GM19328 (cell line): ENCODE results near the gene LENG8.
"Not testable (repeated sequence)": the region's sequence is repeated elsewhere in the genome, so short reads cannot be mapped to it uniquely, and the experiment has no call there.

Experiments used
- ATAC-seq: cut with Tn5 transposase; IDR thresholded peaks from one replicate; pipeline ENCODE4 v1.9.1; 2021; ENCODE audit warnings: mild to moderate bottlenecking, moderate library complexity; ENCODE audit not compliant: unreplicated experiment

Gene LENG8

DNA sequence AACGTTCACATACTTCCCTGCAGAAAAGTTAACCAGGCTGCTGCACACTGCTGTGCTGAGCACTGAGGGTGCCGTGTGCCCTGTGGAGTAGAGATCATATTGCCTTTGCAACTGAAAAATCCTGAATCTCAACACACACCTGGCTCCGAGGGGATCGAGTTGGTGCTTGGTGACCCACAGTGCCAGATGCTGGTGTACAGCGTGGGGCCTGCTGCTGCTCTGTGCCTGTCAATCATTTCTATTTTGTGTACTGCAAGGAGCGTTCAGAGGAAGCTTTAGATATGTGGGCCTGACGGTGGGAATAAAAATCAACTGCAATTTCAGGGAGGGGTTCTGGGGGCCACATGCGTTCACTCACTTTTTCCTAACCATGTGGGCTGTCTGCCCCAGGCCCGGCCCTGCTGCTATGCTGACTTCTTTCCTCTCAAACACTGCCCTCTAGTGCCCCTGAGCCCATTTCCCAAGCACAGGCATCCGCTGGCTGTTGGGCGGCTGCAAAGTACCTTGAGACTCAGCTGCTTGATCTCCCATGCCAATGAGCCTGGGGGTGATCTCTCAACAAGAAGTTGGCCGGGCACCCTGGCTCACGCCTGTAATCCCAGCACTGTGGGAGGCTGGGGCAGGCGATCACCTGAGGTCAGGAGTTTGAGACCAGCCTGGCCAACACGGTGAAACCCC is 9.7 kb upstream of the LENG8 start:
- ATAC-seq: no peak

DNA sequence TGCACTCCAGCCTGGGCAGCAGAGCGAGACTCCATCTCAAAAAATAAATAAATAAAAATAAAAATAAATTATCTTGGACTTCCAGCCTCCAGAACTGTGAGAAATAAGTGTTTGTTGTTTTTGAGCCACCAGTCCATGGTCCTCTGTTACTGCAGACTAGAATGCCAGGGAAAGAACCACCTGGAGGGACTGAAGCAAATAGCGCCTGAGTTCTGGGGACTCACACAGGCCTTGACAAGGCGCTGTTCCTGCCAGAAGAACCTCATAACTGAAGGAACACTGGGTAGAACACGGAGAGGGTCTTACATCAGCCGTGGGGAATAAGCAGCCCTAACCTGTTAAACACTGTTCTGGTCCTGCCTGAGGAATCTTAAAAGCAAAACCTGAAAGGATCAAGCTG is 8.4 kb upstream of the LENG8 start:
- no peak for ATAC-seq

DNA sequence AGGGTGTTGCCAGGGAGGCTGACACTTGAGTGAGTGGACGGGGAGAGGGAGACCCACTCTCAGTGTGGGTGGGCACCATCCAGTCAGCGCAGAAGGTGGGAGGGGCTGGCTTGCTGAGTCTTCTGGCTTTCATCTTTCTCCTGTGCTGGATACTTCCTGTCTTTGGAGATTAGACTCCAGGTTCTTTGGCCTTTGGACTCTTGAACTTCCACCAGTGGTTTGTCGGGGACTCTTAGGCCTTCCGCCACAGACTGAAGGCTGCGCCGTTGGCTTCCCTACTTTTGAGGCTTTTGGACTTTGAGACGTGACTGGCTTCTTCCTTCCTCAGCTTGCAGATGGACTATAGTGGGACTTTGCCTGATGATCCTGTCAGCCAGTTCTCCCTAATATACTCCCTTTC is 4.3 kb upstream of the LENG8 start:
- ATAC-seq: no peak

DNA sequence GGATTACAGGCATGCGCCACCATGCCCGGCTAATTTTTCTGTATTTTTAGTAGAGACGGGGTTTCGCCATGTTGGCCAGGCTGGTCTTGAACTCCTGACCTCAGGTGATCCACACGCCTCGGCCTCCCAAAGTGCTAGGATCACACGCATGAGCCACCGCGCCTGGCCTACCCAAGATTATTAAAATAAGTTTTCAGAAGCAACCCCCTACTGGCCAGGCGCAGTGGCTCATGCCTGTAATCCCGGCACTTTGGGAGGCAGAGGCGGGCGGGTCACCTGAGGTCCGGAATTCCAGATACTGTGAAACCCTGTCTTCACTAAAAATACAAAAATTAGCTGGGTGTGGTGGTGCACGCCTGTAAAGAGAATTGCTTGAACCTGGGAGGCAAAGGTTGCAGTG is 2.6 kb upstream of the LENG8 start:
- not testable (repeated sequence) for ATAC-seq

DNA sequence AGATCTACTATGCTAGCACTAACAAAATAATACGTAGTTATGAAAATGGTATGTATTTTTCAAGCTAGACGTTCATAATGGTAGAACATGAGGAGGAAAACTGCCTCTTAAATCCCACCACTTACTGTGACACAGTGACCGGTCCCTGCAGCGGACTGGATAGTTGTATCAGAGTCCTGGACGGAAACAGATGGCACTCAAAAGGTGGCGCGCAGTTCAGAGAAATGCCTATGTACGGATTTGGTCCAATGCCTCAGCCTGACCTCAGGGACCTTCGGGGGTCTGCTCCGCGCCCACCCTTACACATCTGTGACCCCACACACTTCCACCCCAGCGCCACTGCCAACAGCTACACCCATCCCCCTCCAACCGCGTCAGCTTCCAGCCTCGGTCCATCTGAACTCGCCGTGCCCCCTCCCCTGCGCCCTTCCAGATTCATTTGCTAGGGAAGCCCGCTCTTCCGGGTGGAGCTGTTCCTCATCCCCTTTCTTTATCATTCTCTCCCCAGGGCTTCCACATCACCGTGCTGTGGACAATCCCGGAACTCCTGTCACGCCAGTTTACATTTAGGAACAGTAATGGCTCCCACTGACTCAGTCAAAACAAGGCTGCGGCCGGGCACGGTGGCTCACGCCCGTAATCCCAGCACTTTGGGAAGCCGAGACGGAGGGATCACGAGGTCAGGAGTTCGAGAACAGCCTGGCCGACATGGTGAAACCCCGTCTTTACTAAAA is 792 bp upstream of the LENG8 start:
- ATAC-seq: no peak

DNA sequence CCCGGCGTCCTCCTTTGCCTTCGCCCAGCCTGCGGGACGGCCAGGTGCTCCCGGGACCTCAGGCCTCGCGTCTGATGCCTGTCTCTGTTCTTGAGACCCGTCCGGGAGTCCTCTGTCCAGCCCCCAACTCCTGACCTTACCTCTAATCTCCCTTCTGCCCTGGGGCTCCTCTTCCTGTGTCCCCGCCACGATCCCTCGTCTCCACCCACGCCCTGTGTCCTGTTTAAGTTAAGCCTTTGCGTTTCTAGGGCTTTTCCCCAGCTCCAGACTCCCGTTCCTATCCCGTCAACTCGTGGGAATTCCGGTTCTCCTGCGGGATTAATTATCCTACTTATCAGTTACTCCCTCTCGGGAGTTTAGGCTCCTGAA is 686 bp downstream of the LENG8 start:
- no peak for ATAC-seq

DNA sequence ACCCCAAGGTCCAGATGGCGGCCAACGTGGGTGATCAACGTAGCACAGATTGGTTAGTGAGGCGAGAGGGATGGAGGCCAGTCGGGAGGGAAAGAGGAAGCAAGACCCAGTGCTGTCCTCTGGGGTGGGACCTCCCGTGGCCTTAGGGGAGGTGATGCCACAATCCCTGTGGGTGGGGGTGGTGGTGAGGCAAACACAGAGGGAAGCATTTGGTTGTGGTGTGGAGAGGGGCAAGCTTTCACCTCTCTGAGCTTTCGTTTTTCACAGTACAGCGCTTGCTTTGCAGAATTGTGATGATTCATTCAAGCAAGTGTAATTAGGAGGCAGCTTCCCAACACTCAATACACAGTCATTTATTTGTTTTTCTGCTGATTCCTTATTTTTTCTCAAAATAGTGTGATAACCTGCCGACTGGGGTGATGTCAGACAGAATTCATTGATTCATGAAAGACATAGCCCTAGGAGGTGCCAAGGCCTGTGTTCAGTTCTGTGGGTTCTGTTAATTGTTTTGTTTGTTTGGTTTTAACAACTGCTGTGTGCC is 2.4 kb downstream of the LENG8 start:
- ATAC-seq: no peak

DNA sequence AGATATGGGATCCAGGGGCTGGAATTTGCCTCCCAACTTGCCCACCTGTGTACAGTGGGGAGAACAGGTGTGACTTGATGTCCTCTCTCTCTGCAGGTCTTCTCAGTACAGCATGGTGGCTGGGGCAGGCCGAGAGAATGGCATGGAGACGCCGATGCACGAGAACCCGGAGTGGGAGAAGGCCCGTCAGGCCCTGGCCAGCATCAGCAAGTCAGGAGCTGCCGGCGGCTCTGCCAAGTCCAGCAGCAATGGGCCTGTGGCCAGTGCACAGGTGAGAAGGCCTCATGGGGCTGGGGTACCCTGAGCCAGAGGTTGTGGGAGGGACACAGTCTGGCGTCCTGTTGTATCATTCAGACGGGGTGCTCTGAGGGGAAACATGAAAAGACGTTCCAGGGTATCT is 3.0 kb downstream of the LENG8 start:
- ATAC-seq: no peak

DNA sequence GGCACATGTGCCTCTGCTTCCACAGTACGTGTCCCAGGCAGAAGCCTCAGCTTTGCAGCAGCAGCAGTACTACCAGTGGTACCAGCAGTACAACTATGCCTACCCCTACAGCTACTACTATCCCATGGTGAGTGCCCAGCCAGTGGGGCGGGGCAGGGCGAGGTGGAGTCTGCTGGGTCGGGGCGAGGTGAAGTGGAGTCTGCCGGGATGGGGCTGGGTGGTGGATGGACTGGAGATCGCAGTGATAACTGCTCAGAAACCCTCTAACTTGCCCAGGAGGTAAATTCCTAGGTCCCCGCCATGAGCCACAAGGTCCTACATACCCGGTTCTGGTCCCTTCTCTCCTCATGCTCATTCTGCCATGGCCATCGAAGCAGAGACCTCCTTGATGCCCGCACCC is 3.6 kb downstream of the LENG8 start:
- no peak for ATAC-seq

DNA sequence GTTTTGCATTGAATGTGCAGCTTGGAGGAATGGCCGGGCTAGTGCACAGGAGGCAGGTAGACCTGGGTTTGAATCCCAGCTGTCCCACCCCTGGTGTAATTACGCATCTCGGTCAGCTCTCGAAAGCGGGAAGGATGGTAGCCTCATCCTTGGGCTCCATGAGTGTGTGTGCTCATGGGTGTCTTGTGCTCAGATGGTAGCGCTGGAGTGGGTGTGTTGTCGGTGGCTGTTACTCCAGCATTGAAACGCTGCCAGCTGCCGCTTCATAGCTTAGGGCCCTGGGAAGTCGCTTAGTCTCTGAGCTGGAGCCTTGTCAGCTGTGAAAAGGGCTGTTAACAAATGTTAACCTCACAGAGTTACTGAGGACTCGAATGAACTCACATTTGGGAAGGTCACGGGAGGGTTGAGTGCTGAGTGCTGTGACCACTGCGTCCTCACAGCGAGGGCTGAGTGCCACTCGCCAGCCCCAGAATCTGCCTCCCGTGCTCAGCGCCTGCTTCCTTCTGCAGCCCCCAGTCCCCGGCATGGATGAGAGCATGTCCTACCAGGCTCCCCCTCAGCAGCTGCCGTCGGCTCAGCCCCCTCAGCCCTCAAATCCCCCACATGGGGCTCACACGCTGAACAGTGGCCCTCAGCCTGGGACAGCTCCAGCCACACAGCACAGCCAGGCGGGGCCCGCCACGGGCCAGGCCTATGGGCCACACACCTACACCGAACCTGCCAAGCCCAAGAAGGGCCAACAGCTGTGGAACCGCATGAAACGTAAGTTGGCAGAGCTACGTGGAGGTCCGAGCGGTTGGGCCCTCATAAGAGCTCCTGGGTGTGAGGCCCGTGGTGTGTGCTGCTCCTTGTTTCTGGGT is 5.2 kb downstream of the LENG8 start:
- ATAC-seq: no peak

DNA sequence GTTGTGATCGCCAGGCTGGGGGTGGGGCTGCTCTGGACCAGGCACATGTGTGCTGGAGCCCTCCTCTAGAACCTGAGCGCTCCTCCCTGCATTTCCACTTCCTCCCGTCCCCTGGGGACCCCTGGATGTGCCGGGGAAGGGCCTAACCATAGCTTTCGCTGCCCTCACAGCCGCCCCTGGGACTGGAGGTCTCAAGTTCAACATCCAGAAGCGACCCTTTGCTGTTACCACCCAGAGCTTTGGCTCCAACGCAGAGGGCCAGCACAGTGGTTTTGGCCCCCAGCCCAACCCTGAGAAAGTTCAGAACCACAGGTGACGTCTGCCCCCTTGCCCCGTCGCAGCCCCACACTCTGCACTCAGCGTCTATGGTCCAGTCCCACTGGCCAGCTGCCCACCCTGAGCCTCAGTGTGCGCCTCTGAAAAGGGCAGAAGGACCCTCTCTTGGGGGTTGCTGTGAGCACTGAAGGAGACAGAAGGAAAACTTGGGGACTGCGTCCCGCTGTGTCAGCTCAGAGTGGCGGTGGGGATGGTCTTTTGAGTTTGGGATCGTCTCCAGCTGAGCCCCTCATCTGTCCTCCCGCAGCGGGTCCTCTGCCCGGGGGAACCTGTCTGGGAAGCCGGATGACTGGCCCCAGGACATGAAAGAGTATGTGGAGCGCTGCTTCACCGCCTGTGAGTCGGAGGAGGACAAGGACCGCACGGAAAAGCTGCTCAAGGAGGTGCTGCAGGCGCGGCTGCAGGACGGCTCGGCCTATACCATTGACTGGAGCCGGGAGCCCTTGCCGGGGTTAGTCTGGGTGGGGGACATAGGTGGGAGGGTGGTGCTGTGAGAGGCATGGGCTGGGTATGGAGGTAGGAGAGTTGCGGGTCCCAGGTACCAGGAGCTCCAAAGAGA is 6.0 kb downstream of the LENG8 start:
- no peak for ATAC-seq

DNA sequence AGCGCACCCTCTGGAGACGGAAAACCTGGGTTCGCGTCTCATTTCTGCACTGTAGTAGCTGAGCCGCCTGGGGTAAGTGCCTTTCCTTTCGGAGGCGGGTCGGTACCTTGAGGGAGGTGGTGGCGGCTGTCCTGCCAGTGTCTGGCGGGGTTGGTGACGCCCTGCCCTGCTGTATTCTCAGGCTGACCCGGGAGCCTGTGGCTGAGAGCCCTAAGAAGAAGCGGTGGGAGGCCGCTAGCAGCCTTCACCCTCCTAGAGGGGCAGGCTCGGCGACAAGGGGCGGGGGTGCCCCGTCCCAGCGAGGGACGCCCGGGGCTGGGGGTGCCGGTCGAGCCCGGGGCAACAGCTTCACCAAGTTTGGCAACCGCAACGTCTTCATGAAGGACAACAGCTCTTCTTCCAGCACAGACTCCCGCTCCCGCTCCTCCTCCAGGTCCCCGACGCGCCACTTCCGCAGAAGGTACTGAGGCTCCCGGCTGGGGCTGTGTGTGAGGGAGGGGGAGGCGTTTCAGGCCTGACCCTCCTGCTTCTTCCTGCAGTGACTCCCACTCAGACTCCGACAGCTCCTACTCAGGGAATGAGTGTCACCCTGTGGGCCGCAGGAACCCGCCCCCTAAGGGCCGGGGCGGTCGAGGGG is 6.9 kb downstream of the LENG8 start:
- no peak for ATAC-seq

DNA sequence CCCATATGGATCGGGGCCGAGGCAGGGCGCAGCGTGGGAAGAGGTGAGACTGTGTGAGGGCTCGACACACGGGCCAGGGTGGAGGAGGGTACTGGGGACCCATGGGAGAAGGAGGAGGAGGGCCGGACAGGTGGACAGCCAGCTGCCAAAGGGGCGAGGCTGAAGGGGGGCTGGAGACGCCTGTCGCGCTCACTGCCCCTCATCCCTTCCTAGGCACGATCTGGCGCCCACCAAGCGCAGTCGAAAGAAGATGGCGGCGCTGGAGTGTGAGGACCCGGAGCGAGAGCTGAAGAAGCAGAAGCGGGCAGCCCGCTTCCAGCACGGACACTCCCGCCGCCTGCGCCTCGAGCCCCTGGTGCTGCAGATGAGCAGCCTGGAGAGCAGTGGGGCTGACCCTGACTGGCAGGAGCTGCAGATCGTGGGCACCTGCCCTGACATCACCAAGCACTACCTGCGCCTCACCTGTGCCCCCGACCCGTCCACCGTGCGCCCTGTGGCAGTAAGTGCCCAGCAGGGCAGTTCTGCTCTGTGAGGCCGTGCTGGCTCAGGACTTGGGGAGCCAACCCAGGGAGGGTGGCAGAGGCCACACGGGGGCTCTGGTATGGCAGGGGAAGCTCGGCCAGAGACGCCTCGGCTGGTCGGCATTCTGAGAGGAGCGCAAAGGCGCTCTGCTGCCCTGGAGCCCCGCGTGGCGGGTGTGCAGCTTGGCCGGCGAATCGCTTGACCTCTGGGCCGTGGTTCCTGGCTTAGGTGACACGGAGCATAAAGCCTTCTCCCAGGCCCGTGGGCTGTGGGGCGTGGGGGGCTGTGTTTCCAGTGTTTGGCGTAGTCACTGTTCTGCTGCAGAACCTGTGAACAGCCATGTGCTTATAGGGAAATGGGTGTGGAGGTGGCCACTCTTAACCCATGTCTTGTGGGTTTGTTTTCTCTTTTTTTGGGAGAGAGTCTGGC is 7.7 kb downstream of the LENG8 start:
- no peak for ATAC-seq

DNA sequence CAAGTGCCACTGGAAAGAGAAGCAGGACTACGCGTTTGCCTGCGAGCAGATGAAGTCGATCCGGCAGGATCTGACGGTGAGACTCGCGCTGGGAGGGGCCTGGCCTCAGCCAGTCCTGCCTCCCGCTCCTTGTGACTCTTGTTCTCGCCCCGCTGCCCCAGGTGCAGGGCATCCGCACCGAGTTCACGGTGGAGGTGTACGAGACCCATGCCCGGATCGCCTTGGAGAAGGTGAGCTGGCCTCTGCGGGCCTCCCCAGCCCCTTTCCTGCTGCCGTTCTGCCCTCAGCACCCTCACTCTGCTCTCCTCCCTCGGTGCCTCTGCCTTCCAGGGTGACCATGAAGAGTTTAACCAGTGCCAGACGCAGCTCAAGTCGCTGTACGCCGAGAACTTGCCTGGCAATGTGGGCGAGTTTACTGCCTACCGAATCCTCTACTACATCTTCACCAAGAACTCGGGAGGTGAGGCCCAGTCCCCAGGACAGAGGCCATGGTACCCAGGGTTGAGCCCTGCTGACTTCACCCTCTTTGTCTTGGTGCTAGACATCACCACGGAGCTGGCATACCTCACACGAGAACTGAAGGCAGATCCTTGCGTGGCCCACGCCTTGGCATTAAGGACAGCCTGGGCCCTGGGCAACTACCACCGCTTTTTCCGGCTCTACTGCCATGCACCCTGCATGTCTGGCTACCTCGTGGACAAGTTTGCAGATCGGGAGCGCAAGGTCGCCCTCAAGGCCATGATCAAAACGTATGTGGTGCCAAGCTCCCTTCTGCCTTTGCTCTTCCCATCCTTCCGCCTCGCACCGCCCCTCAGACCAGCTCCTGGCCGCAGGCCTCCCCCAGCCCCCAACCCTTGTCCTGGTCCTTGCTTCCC is 9.0 kb downstream of the LENG8 start:
- no peak for ATAC-seq

DNA sequence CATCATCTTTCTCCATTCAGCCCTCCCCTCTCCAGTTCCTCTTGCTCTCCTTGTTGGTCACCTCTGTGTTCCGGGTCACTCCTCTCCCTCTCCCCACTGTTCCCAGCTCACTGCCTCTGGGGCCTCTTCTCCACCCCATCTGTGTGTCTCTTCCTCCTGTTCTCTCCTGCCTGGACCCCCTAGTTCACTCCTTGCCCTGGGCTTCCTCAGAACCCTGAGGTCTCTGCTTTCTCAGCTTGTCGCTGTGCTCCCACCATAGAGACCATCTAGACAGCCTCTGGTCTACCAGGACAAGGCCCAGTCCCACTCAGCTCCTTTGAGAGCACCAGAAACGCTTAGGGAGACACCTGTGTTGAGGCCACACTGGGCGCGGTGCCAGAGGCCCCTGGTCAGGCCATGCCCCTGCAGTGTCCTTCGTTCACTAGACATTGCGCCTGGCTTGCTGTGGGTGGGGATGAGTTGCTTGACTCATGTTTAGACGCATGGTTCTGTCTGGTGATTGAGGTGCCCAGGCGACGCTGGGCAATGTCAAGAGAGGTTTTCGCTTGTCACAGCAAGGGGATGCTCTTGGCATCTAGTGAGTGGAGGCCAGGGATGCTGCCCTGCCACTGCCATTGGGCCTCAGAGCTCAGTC is 9.8 kb downstream of the LENG8 start:
- no peak for ATAC-seq

DNA sequence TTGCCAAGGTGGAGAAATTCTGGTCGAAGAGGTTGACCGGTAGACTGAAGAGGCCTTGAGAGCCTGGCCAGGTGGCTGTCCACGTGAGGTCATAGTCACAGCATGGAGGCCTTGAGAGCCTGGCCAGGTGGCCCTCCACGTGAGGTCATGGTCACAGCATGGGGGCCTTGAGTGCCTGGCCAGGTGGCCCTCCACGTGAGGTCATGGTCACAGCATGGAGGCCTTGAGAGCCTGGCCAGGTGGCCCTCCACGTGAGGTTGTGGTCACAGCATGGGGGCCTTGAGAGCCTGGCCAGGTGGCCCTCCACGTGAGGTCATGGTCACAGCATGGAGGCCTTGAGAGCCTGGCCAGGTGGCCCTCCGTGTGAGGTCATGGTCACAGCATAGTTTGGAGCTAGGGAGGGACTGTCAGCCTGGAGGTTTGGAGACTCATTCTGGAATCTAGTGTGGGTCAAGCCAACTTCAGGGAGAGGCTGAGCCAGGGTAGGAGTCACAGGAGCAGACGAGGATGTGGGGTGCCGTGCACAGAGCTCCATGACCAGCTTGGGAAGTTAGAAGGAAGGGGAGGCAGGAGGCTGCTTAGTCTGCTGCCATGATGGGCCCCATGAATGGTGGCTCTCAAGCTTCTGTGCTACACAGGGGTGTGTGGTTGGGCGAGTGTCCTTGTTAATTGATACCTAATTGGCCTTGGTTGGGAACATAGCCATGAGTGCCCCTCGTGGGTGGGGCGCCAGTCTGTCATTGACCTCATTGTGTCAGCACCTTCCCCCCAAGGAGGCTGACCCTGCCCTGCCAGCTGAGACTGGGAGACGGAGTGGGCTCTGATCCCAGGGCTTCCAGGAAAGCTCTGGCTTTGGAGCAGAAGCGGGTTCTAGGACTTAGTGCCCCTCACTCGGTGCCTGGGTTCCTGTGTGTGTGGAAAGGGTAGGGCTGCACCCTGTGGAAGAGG is 10.6 kb downstream of the LENG8 start:
- ATAC-seq: no peak
